ENCODE measurements around the gene WDR35. TPM values are rescaled to one million over a fixed set of nuclear protein-coding genes. Genes with fewer than 3 reads are reported as not detected.

Gene WDR35
- total and polyA plus RNA-seq, 2 of the 4 experiments (the other 2 are of a cell fraction), result 3.4 to 8.1 TPM

DNA sequence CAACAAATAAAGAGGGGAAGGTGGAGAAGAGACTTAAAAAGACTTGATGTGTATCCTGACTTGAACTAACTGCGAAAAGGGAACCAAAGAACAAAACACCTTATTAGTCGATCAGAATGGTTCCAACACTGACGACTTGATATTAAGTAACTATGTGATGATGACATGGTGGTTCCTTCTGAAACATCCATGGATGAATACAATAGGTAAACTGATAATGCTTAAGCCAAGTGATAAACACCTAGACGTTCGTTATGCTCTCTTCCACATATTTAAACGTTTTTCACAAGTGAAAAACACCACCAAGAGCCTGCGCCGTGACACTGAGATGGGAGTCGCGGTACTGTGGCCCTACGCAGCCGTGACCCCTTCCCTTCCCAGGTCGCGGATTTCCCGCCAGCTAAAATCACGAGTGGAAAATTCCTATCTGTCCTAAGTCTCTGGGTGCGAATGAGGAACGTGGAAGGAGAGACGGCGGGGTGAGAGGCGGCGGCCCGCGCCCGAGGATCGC, 88.9 kb downstream of the WDR35 start:
- Histone ChIP-seq H3K79me1 (ENCODE audit: low read depth in 1 of 2, low read length in 2 of 2) (peaks cover 17 to 35% of the 10 kb centered on the region in 2 experiments), H3K23ac (ENCODE audit: low read depth, low read length) (peak overlapping the region; percentile 90), H3K4me1 (ENCODE audit: control insufficient read depth, insufficient read depth, low read length) (peaks cover 11% of the 10 kb centered on the region), H3K27ac (ENCODE audit: insufficient read depth, low read length) (peak overlapping the region; percentile 95), H3K9me3 (ENCODE audit: control insufficient read depth, insufficient read depth, low read length) (no peaks in the 10 kb centered on the region), H3K56ac (ENCODE audit: extremely low read depth, insufficient read depth, low read length) (peak overlapping the region; percentile 65), H3K27me3 (ENCODE audit: control insufficient read depth, insufficient read depth, low read length) (no peaks in the 10 kb centered on the region), H3K4me3 (ENCODE audit: insufficient read depth, low read depth, low read length) (peak overlapping the region; percentile 76), H3K9me1 (ENCODE audit: insufficient read depth, low read length) (no peaks in the 10 kb centered on the region; the same call in 1 of the 2 replicates), H3K18ac (ENCODE audit: low read depth, low read length) (peak overlapping the region; percentile 44; the same call in 1 of the 2 replicates), H2BK120ac (ENCODE audit: low read depth, low read length) (no peak overlapping the region), H2AK9ac (replicated peaks; ENCODE audit: low read depth, low read length, poor library complexity) (peak overlapping the region; percentile 91), H2BK15ac (ENCODE audit: low read depth, low read length) (no peak overlapping the region), H3K9ac (ENCODE audit: low read depth, low read length) (peak overlapping the region; percentile 93), H3K36me3 (ENCODE audit: control insufficient read depth, insufficient read depth, low read length) (0 out of 2 replicates have a peak, but pooled peaks cover 1% of the 10 kb centered on the region), H3K4ac (ENCODE audit: low read depth, low read length) (peak overlapping the region; percentile 87), H2AFZ (replicated peaks; ENCODE audit: low read length, poor library complexity) (peak overlapping the region; percentile 99), H2BK5ac (ENCODE audit: low read depth, low read length, poor library complexity, severe bottlenecking) (peak overlapping the region; percentile 71), H3K14ac (replicated peaks; ENCODE audit: low read depth, low read length) (peak overlapping the region; percentile 92), H4K5ac (ENCODE audit: low read depth, low read length) (peak overlapping the region; percentile 72), H3K4me2 (ENCODE audit: low read depth, low read length) (peak overlapping the region; percentile 100), H2AK5ac (ENCODE audit: low read depth, low read length) (peak overlapping the region; percentile 50), H4K91ac (ENCODE audit: insufficient read depth, low read depth, low read length) (peak overlapping the region; percentile 65; the same call in 1 of the 2 replicates), H4K8ac (ENCODE audit: low read depth in 2 of 2, low read length in 2 of 2) (peak overlapping the region; percentile 88 to 94), H4K20me1 (ENCODE audit: insufficient read depth, low read length) (peaks cover 10% of the 10 kb centered on the region; the same call in 1 of the 2 replicates), H2BK20ac (ENCODE audit: low read depth, low read length) (no peak overlapping the region)
- POLR2A ChIA-PET (ENCODE audit: unreplicated experiment), result no interaction called here
- CTCF ChIA-PET, result no interaction called here
- in situ Hi-C loops (cut with MboI; ENCODE audit: low sequenced_read_pairs), result no loop called here
- no TSS peak for BruUV-seq (replicated peaks)
- ATAC-seq (ENCODE audit: low read depth) (no peak; the same call in 1 of the 2 replicates), DNase-seq (no peak)
- no CpG with 5 or more reads among the region's 26 CpGs for WGBS, 2 experiments (ENCODE audit: extremely low coverage in 2 of 2, insufficient read length in 1 of 2)
- dilution Hi-C loops (cut with HindIII; ENCODE audit: low sequenced_read_pairs, unreplicated experiment), result no loop called here
- intact Hi-C loops (cut with micrococcal nuclease), result no loop called here
- TF ChIP-seq FOS (IDR thresholded peaks at IDR 0.05; ENCODE audit: low read depth, low read length) (no peak), MAFK (IDR thresholded peaks at IDR 0.05; ENCODE audit: low read depth, low read length) (no peak), POLR2A (IDR thresholded peaks at IDR 0.05; ENCODE audit: low read depth, low read length) (no peak), CHD1 (IDR thresholded peaks at IDR 0.05; ENCODE audit: low read depth, low read length) (no peak), USF2 (IDR thresholded peaks at IDR 0.05; ENCODE audit: low read depth, low read length) (no peak), MAZ (IDR thresholded peaks at IDR 0.05; ENCODE audit: borderline replicate concordance, low read depth, low read length) (no peak)
